T-helper 2 cell treated with Interferon-gamma antibody and Interleukin-4, amounts not matched to agents 5 μg/mL and 100 μg/mL, for 36 hours (primary cell): Measurements from ENCODE around the gene GAREM2.

Experiments
- DNase-seq: peaks from one replicate; pipeline ENCODE4 v3.0.0; 2021; ENCODE audit warnings: low spot score
- H3K27ac Mint-ChIP-seq: one replicate; pipeline ENCODE4 v1.8.0; 2021; ENCODE audit warnings: mild to moderate bottlenecking, mixed read lengths
- H3K27me3 Mint-ChIP-seq: one replicate; pipeline ENCODE4 v1.8.0; 2021; ENCODE audit warnings: low read depth, mixed read lengths
- H3K36me3 Mint-ChIP-seq: one replicate; pipeline ENCODE4 v1.8.0; 2021; ENCODE audit warnings: low read depth, mixed read lengths
- H3K4me1 Mint-ChIP-seq: one replicate; pipeline ENCODE4 v1.8.0; 2021; ENCODE audit warnings: low read depth, mixed read lengths
- H3K4me3 Mint-ChIP-seq: one replicate; pipeline ENCODE4 v1.8.0; 2022; ENCODE audit warnings: mild to moderate bottlenecking, moderate library complexity, mixed read lengths
- H3K9me3 Mint-ChIP-seq: one replicate; pipeline ENCODE4 v1.8.0; 2021; ENCODE audit warnings: mixed read lengths

The GAREM2 gene

DNA sequence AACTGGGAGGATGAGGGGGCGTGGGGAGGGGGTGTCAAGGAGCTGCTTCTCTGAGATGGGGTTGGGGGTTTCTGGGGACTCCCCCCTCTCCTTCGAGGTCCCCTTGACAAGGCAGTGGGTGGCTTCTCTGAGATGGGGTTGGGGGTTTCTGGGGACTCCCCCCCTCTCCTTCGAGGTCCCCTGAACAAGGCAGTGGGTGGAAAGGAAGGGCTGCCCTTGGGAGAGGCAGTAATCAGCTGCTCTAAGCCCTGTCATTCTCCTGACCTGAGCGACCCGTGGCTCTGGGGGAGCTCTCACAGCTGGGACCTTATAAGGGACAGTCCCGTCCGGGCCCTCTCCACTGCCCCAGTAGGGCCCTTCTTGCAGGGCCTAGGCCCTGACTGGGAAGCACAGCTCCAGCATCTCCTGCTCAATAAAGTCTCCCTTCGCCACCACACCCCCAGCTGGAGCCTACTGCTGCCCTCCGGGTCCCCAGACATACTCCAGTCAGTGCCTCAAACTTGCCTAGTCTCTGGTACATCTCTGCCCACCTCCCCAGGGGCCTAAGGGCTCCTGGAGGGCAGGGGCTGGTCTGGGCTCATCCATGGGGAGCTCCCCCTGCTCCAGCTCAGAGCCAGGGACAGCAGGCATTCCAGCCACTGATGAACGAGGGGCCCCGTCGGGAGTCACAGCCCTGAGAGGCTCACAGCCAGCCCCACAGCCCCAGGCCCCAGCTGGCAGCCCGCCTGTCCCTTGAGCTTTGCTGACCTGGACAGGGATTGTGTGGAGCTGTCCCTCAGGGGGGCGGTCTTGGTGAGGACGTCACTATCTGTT lies 2.8 kb downstream of the GAREM2 start:
- H3K4me1 Mint-ChIP-seq, result peaks cover 8% of the 10 kb centered on the region

DNA sequence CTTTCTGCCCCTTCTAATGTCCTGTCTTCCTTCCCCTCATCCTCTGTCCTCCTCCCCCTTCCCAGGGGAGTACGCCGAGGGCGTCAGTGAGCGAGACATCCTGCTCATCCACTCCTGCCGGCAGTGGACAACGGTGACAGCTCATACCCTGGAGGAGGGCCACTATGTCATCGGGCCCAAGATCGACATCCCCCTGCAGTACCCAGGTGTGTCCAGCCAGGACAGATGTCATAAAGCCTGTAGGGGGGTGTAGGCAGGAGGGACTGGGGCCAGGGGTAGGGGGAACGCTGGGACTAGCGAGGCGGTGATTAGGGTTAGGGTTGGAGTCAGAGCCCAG lies 3.4 kb downstream of the GAREM2 start:
- Mint-ChIP-seq H3K36me3 (peaks cover 4% of the 10 kb centered on the region), H3K4me1 (peaks cover 8% of the 10 kb centered on the region), H3K27ac (no peak overlapping the region), H3K27me3 (peaks cover 60% of the 10 kb centered on the region), H3K4me3 (no peak overlapping the region), H3K9me3 (no peaks in the 10 kb centered on the region)
- DNase-seq, result no peak

More for the DNA sequence above, 2.8 kb downstream of the GAREM2 start:
- H3K9me3 Mint-ChIP-seq, result no peaks in the 10 kb centered on the region
- no peak overlapping the region for H3K4me3 Mint-ChIP-seq
- H3K36me3 Mint-ChIP-seq, result peaks cover 4% of the 10 kb centered on the region
- H3K27me3 Mint-ChIP-seq, result peaks cover 62% of the 10 kb centered on the region
- no peak for DNase-seq
- H3K27ac Mint-ChIP-seq, result no peak overlapping the region

DNA sequence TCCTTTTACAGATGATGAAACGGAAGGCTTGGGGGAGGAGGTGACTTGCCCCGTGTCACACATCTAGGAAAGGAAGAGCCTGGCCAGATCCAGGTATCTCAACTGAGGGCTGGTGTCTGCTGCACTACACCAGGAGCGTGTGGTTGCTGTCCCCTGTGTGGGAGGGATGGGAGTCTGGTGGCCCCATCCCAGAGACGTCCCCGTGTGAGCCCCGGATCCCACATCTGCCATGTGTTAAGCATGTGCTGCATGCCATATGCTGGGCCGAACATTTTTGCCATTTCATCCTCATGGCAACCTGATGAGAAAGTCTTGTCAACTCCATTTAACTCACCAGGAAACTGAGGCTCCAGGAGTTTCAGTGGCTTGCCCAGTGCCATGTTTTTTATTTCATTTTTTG lies 4.2 kb downstream of the GAREM2 start:
- Mint-ChIP-seq H3K36me3 (peaks cover 2% of the 10 kb centered on the region), H3K9me3 (no peaks in the 10 kb centered on the region), H3K4me1 (peaks cover 6% of the 10 kb centered on the region), H3K27me3 (peaks cover 55% of the 10 kb centered on the region), H3K4me3 (no peak overlapping the region), H3K27ac (no peak overlapping the region)
- no peak for DNase-seq

DNA sequence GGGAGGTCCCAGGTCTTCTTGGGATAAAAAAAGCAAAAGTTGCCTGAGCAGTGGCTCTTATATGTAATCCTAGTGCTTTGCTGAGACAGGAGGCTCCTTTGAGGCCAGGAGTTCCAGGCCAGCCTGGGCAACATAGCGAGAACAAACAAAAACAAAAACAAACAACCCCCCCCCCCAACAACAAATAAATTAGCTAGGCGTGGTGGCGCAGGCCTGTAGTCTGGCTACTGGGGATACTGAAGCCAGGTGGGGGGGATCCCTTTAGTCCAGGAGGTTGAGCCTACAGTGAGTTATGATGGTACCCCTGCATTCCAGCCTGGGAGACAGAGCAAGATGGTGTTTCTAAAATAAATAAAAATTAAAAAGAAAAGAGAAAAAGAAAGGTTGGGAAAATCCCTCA lies 5.4 kb downstream of the GAREM2 start:
- Mint-ChIP-seq H3K36me3 (no peaks in the 10 kb centered on the region), H3K4me1 (peaks cover 3% of the 10 kb centered on the region), H3K27me3 (peaks cover 52% of the 10 kb centered on the region), H3K27ac (no peak overlapping the region), H3K4me3 (no peak overlapping the region), H3K9me3 (no peaks in the 10 kb centered on the region)
- DNase-seq, result no peak

DNA sequence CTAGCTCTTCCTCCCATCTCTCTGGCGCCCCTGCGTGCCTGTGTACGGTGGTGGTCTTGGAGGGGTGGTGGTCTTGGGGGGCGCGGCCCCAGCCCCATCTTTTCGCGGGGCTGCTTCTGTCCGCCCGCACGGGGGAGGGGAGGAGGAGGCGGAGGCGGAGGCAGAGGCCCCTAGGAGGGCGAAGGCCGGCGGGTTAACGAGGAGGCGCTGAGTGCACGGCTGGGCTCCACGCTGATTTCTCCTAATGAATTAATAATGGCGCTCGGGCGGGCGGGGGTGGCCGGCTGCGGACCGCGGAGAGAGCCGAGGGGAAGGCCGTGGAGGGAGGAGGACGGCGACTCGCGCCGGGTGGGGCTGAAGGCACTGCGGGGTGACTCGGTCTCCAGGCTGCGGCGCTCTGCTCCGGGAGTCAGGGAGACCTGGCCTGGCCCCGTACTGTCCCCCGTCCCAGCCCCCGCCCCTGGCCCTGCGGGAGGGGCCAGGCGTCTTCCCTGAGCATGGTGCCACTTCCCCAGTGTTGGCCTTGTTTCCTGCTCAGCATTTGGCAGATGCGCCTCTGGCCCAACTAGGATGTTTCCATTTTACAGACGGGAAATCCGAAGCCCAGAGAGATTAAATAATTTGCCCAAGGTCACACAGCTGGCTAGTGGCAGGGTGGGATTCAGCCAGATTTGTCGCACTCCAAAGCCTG lies 6.0 kb downstream of the GAREM2 start:
- no peak overlapping the region for H3K27ac Mint-ChIP-seq
- no peaks in the 10 kb centered on the region for H3K9me3 Mint-ChIP-seq

DNA sequence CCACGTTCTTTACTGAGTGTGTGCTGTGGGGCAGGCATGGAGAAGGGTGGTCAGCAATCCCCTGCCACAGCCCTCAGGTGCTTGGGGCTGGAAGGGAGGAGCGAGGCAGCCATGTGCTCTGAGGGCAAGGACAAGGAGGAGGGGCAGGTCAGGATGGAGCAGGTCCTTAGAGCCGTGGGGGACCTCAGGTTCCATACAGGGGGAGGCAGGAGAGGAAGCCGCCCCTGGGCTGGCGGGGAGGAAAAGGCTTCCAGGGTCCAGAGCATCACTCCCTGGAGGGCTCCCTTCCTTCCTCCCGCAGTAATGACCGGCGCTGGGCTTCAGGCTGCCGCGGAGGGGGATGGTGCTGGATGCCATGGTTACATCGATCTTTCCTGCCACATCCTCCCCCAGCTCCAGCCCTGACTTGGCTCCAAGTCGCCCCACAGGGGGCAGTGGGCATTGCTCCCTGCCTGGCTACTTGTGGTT lies 6.6 kb downstream of the GAREM2 start:
- Mint-ChIP-seq H3K9me3 (no peaks in the 10 kb centered on the region), H3K4me1 (peaks cover 5% of the 10 kb centered on the region), H3K4me3 (peak overlapping the region; percentile 60), H3K36me3 (no peaks in the 10 kb centered on the region), H3K27ac (no peak overlapping the region), H3K27me3 (peaks cover 48% of the 10 kb centered on the region)
- no peak for DNase-seq

More for the DNA sequence above, 6.0 kb downstream of the GAREM2 start:
- H3K4me1 Mint-ChIP-seq, result peaks cover 5% of the 10 kb centered on the region
- no peaks in the 10 kb centered on the region for H3K36me3 Mint-ChIP-seq
- peak overlapping the region; percentile 60 for H3K4me3 Mint-ChIP-seq
- DNase-seq, result no peak
- peaks cover 51% of the 10 kb centered on the region for H3K27me3 Mint-ChIP-seq

DNA sequence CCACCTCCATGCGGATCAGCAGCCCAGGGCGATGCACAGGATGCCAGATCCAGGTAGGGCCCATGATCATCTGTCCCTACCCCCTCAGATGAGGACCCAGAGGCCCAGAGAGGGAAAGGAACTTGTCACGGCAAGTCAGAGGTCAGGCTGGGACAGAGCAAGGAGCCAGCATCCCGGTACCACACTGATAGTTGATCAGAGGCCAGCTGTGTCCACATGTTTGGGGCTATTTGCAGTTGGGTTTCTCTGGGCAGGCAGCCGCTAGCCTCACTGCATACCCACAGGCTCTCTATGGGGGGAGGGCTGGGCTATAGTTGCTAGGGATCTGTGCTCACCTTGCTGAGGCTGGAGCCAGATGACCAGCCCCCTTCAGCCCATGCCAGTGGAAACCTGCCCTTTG lies 9.6 kb downstream of the GAREM2 start:
- Mint-ChIP-seq H3K36me3 (no peaks in the 10 kb centered on the region), H3K4me3 (no peak overlapping the region), H3K27ac (no peak overlapping the region), H3K9me3 (no peaks in the 10 kb centered on the region), H3K4me1 (peaks cover 11% of the 10 kb centered on the region), H3K27me3 (peaks cover 33% of the 10 kb centered on the region)
- DNase-seq, result no peak

DNA sequence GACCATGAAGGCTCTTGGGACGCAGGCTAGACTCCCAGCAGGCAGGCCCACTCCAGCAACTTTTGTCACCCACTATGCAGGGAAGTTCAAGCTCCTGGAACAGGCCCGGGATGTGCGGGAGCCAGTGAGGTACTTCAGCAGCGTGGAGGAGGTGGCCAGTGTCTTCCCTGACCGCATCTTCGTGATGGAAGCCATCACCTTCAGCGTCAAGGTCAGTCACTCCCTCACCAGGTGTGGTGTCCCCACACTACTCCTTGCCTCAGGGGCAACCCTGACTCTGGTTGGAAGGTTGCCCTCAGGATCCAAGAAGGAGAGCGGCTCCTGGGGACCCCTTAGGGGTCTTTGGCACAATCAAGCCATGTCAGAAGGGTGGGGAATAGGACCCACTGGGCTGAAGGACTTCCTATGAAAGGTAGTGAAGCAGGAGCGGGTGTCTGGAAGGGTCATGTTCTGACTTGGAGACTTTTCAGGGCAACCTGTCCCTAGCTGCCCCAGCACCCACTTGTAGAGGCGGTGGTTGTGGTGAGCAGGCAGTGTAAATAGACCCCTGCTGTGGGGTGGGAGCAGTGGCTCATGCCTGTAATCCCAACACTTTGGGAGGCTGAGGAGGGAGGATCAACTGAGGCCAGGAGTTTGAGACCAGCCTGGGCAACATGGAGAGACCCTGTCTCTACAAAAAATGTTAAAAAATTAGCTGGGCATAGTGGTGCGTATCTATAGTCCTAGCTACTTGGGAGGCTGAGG lies 10.2 kb downstream of the GAREM2 start:
- Mint-ChIP-seq H3K4me3 (peak overlapping the region; percentile 11), H3K27me3 (peaks cover 31% of the 10 kb centered on the region), H3K27ac (no peak overlapping the region), H3K4me1 (peaks cover 11% of the 10 kb centered on the region), H3K36me3 (no peaks in the 10 kb centered on the region), H3K9me3 (no peaks in the 10 kb centered on the region)
- DNase-seq, result no peak

DNA sequence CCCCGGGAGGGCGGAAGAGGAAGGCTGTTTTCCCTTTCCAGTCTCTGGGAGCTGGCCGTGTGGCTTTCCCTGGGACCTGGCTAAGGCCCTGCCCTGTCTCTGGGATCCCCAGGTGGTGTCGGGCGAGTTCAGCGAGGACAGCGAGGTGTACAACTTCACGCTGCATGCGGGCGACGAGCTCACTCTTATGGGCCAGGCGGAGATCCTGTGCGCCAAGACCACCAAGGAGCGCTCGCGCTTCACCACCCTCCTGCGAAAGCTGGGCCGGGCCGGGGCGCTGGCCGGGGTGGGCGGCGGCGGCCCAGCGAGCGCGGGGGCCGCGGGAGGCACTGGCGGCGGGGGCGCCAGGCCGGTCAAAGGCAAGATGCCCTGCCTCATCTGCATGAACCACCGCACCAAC lies 11.2 kb downstream of the GAREM2 start:
- H3K27me3 Mint-ChIP-seq, result peaks cover 24% of the 10 kb centered on the region
- H3K27ac Mint-ChIP-seq, result peak overlapping the region; percentile 12
- H3K36me3 Mint-ChIP-seq, result no peaks in the 10 kb centered on the region
- H3K4me3 Mint-ChIP-seq, result peak overlapping the region; percentile 67
- no peak for DNase-seq
- H3K9me3 Mint-ChIP-seq, result no peaks in the 10 kb centered on the region
- peaks cover 10% of the 10 kb centered on the region for H3K4me1 Mint-ChIP-seq

DNA sequence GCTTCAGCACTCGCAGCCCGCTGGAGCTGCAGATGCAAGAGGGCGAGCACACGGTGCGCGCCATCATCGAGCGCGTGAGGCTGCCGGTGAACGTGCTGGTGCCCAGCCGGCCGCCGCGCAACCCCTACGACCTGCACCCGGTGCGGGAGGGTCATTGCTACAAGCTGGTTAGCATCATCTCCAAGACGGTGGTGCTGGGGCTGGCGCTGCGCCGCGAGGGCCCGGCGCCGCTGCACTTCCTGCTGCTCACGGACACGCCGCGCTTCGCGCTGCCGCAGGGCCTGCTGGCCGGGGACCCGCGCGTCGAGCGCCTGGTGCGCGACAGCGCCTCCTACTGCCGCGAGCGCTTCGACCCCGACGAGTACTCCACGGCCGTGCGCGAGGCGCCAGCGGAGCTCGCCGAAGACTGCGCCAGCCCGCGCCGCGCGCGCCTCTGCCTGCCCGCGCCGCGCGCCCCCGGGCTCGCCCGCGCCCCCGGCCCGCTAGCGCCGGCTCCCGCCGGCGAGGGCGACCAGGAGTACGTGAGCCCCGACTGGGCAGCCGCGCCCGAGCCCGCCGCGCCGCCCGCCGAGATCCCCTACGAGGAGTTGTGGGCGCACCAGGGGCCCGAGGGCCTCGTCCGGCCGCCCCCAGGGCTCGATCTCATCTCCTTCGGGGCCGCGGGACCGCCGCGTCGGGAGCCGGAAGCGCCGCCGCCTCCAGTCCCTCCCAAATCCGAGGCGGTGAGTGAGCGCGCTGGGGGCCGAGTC lies 11.8 kb downstream of the GAREM2 start:
- Mint-ChIP-seq H3K9me3 (no peaks in the 10 kb centered on the region), H3K36me3 (no peaks in the 10 kb centered on the region), H3K27ac (peak overlapping the region; percentile 53), H3K27me3 (peaks cover 19% of the 10 kb centered on the region), H3K4me3 (peak overlapping the region; percentile 79), H3K4me1 (peaks cover 8% of the 10 kb centered on the region)
- DNase-seq, result peak; percentile 85

DNA sequence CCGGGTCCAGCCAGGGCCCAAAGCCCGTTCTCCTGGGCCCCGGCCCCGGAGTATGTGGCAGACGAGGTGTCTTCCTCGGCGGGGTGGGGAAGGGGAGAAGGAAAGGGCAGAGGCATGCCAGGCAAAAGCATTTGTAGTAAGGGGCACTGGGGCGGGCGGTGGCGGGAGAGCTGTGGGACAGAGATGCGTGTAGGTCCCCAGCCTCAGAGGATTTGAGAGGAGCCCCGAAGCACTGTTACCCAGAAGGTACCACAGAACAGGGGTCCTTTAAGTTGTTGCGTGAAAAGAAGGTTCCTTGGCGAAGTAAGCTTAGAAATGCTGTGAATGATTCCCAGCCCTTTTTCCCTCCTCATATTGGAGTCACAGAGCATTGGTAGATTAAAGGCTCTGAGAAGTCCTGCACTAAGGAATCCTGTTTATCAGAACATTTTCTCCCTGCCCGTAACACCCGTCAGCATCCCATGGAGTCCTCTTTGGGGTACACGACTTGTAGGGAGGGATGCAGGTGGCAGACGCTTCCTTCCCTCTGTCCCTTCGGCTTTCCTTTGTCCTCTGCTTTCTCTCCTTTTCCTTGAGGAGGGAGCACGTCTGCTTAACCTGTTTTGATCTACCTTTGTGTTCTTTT lies 12.5 kb downstream of the GAREM2 start:
- Mint-ChIP-seq H3K27me3 (peaks cover 15% of the 10 kb centered on the region), H3K4me1 (peaks cover 8% of the 10 kb centered on the region), H3K4me3 (peak overlapping the region; percentile 79), H3K27ac (peak overlapping the region; percentile 56), H3K36me3 (no peaks in the 10 kb centered on the region), H3K9me3 (no peaks in the 10 kb centered on the region)
- no peak for DNase-seq

DNA sequence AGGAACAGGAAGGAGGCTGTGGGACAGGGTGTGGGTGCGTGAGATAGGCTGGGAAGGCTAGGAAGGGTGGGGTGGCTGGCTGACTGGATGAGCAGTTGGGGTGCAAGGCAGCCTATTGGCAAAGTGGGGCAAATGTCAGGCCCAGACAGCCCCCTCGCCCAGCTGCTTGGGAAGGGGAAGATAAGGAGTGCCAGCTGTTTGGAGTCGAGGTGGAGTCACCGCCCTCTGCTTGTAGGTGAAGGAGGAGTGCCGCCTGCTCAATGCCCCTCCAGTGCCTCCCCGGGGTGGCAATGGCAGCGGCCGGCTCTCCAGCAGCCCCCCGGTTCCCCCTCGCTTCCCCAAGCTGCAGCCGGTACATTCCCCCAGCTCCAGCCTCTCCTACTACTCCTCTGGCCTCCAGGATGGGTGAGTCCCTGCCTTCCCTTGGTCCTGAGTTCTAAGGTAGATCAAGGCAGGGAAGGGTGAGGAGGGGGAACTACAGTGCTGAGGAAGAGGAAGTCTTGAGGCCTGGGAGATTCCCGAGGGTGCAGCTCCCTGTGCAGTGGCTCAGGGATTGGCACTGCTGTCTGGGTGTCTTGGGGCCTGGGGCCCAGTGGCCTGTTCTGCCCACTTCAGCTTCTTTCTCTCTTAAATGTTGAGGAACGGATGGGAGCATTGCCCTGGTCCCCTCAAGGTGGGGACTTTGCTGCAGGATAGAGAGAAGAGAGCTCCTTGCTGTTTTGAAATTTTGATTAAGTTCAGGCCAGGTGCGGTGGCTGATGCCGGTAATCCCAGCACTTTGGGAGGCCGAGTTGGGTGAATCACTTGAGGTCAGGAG lies 13.3 kb downstream of the GAREM2 start:
- no peak for DNase-seq
- Mint-ChIP-seq H3K4me3 (peak overlapping the region; percentile 79), H3K4me1 (peaks cover 8% of the 10 kb centered on the region)

More for the DNA sequence above, 13.3 kb downstream of the GAREM2 start:
- Mint-ChIP-seq H3K36me3 (peaks cover 6% of the 10 kb centered on the region), H3K27ac (peak overlapping the region; percentile 56), H3K27me3 (peaks cover 12% of the 10 kb centered on the region), H3K9me3 (no peaks in the 10 kb centered on the region)
